OCI-LY1 (cell line): ENCODE measurements around the gene TP53TG5.

Source experiments
- H2AFZ ChIP-seq: fragments of 200-600 bp; sonication (generic), shearing (Covaris generic); 2 replicates; pipeline ENCODE4 v1.6.0; 2014; ENCODE audit warnings: antibody characterized with exemption, mild to moderate bottlenecking, low read length
- H3F3A ChIP-seq: fragments of 200-600 bp; sonication (generic), shearing (Covaris generic); 2 replicates; pipeline ENCODE4 v1.6.0; 2014; ENCODE audit warnings: mild to moderate bottlenecking, antibody characterized with exemption, low read length, moderate library complexity; ENCODE audit not compliant: insufficient read depth
- H3K27ac ChIP-seq: fragments of 200-600 bp; sonication (generic); 2 replicates; pipeline ENCODE4 v1.5.1; 2014; ENCODE audit warnings: low read length, mixed run types, mild to moderate bottlenecking, low read depth; ENCODE audit not compliant: poor library complexity, severe bottlenecking
- H3K27me3 ChIP-seq: fragments of 200-600 bp; sonication (generic); 2 replicates; pipeline ENCODE4 v1.6.0; 2014; ENCODE audit warnings: antibody characterized with exemption, mild to moderate bottlenecking, low read length, moderate library complexity; ENCODE audit not compliant: insufficient read depth
- H3K36me3 ChIP-seq: fragments of 200-600 bp; sonication (generic); 2 replicates; pipeline ENCODE4 v1.6.1; 2014; ENCODE audit warnings: mild to moderate bottlenecking, antibody characterized with exemption, low read length, moderate library complexity, mixed read lengths; ENCODE audit not compliant: insufficient read depth
- H3K4me1 ChIP-seq: fragments of 200-600 bp; sonication (generic); 2 replicates; pipeline ENCODE4 v1.5.1; 2014; ENCODE audit warnings: mild to moderate bottlenecking, low read length, moderate library complexity; ENCODE audit not compliant: insufficient read depth, severe bottlenecking
- H3K4me2 ChIP-seq: fragments of 200-600 bp; sonication (generic), shearing (Covaris generic); 2 replicates; pipeline ENCODE4 v1.6.1; 2014; ENCODE audit warnings: low read length
- H3K4me3 ChIP-seq: fragments of 200-600 bp; sonication (generic); 2 replicates; pipeline ENCODE4 v1.5.1; 2014; ENCODE audit warnings: low read length, low read depth, mild to moderate bottlenecking, mixed read lengths; ENCODE audit not compliant: poor library complexity, severe bottlenecking
- H3K79me2 ChIP-seq: fragments of 200-600 bp; shearing (Covaris generic); 2 replicates; pipeline ENCODE4 v1.6.1; 2016; ENCODE audit warnings: mixed run types, low read length, mixed read lengths; ENCODE audit not compliant: insufficient read depth
- H3K9ac ChIP-seq: fragments of 200-600 bp; sonication (generic), shearing (Covaris generic); 2 replicates; pipeline ENCODE4 v1.6.1; 2014; ENCODE audit warnings: mild to moderate bottlenecking, low read length, mixed read lengths
- H3K9me2 ChIP-seq: fragments of 200-600 bp; sonication (generic), shearing (Covaris generic); 2 replicates; pipeline ENCODE4 v1.6.1; 2014; ENCODE audit warnings: low read depth, mild to moderate bottlenecking, low read length, mixed read lengths
- H3K9me3 ChIP-seq: fragments of 200-600 bp; shearing (Covaris generic); 2 replicates; pipeline ENCODE4 v1.6.1; 2014; ENCODE audit warnings: low read length, mixed read lengths
- H4K20me1 ChIP-seq: fragments of 200-600 bp; sonication (generic), shearing (Covaris generic); 2 replicates; pipeline ENCODE4 v1.6.0; 2016; ENCODE audit warnings: mild to moderate bottlenecking, low read length; ENCODE audit not compliant: insufficient read depth
- CTCF ChIP-seq: fragments of 200-600 bp; sonication (generic), shearing (Covaris generic); IDR thresholded peaks from 2 replicates; pipeline ENCODE4 v1.5.1; 2017; ENCODE audit warnings: mild to moderate bottlenecking, antibody characterized with exemption, low read length, moderate library complexity, mixed read lengths
- EZH2 ChIP-seq: fragments of 200-600 bp; sonication (generic), shearing (Covaris generic); IDR thresholded peaks from 2 replicates; pipeline ENCODE4 v1.8.0; 2017; ENCODE audit warnings: borderline replicate concordance, mixed run types, mild to moderate bottlenecking, antibody characterized with exemption, low read length, moderate library complexity, mixed read lengths

TP53TG5 gene

GRCh38 chr20:45399018-45399417 lies 20.9 kb upstream of the TP53TG5 start:
- H3K4me3 ChIP-seq, result no peak overlapping the region
- no peak overlapping the region for H3K4me2 ChIP-seq
- H3K9ac ChIP-seq, result no peak overlapping the region
- no peaks in the 10 kb centered on the region for H3K4me1 ChIP-seq
- H3K79me2 ChIP-seq, result no peaks in the 10 kb centered on the region
- H3F3A ChIP-seq, result no peaks in the 10 kb centered on the region
- no peaks in the 10 kb centered on the region for H4K20me1 ChIP-seq
- peaks cover 15% of the 10 kb centered on the region for H3K9me3 ChIP-seq
- no peaks in the 10 kb centered on the region; the same call in 1 of the 2 replicates for H3K36me3 ChIP-seq
- TF ChIP-seq EZH2 (no peak), CTCF (no peak)
- no peaks in the 10 kb centered on the region for H3K9me2 ChIP-seq
- no peaks in the 10 kb centered on the region; the same call in 1 of the 2 replicates for H3K27me3 ChIP-seq
- H3K27ac ChIP-seq, result no peak overlapping the region
- H2AFZ ChIP-seq, result no peak overlapping the region

- no peak for TF ChIP-seq EZH2
- H3F3A ChIP-seq, result no peaks in the 10 kb centered on the region
- H3K9me3 ChIP-seq, result peaks cover 4% of the 10 kb centered on the region
- H3K4me3 ChIP-seq, result no peak overlapping the region
- H3K27me3 ChIP-seq, result no peaks in the 10 kb centered on the region
- no peak overlapping the region for H2AFZ ChIP-seq
- H4K20me1 ChIP-seq, result no peaks in the 10 kb centered on the region
- H3K27ac ChIP-seq, result no peak overlapping the region
- H3K9me2 ChIP-seq, result no peaks in the 10 kb centered on the region
- no peak overlapping the region for H3K4me2 ChIP-seq
- no peaks in the 10 kb centered on the region; the same call in 1 of the 2 replicates for H3K36me3 ChIP-seq
- no peaks in the 10 kb centered on the region for H3K4me1 ChIP-seq
- no peaks in the 10 kb centered on the region for H3K79me2 ChIP-seq
- H3K9ac ChIP-seq, result no peak overlapping the region
Observed at GRCh38 chr20:45395114-45395415, 16.9 kb upstream of the TP53TG5 start.

- no peak overlapping the region for H3K27ac ChIP-seq
- no peaks in the 10 kb centered on the region for H4K20me1 ChIP-seq
- H3K79me2 ChIP-seq, result no peaks in the 10 kb centered on the region
- no peak overlapping the region for H3K9ac ChIP-seq
- no peak overlapping the region for H3K4me3 ChIP-seq
- H2AFZ ChIP-seq, result no peak overlapping the region
- no peak overlapping the region for H3K4me2 ChIP-seq
- no peaks in the 10 kb centered on the region for H3K9me2 ChIP-seq
- H3K9me3 ChIP-seq, result no peaks in the 10 kb centered on the region
- no peaks in the 10 kb centered on the region for H3K27me3 ChIP-seq
- no peak for TF ChIP-seq EZH2
- H3F3A ChIP-seq, result no peaks in the 10 kb centered on the region
- no peaks in the 10 kb centered on the region; the same call in 1 of the 2 replicates for H3K36me3 ChIP-seq
- no peaks in the 10 kb centered on the region for H3K4me1 ChIP-seq
Observed at GRCh38 chr20:45394221-45395113, 16.3 kb upstream of the TP53TG5 start.

- H2AFZ ChIP-seq, result no peak overlapping the region
- H3K4me1 ChIP-seq, result no peaks in the 10 kb centered on the region
- H3K79me2 ChIP-seq, result no peaks in the 10 kb centered on the region
- H3K4me3 ChIP-seq, result no peak overlapping the region
- no peaks in the 10 kb centered on the region for H3K27me3 ChIP-seq
- no peaks in the 10 kb centered on the region for H3K9me3 ChIP-seq
- no peaks in the 10 kb centered on the region for H4K20me1 ChIP-seq
- H3K27ac ChIP-seq, result no peak overlapping the region
- no peaks in the 10 kb centered on the region for H3K9me2 ChIP-seq
- H3K4me2 ChIP-seq, result no peak overlapping the region
- H3K9ac ChIP-seq, result no peak overlapping the region
- no peaks in the 10 kb centered on the region; the same call in 1 of the 2 replicates for H3K36me3 ChIP-seq
- no peak for TF ChIP-seq EZH2
- no peak for TF ChIP-seq CTCF
- no peaks in the 10 kb centered on the region for H3F3A ChIP-seq
Observed at GRCh38 chr20:45392733-45393132, 14.6 kb upstream of the TP53TG5 start.
